GM19043 (cell line): ENCODE results near the gene WWOX.

Source experiments
- ATAC-seq: cut with Tn5 transposase; IDR thresholded peaks from one replicate; pipeline ENCODE4 v1.9.1; 2021; ENCODE audit warnings: low read depth; ENCODE audit not compliant: unreplicated experiment

Gene WWOX

GRCh38 chr16:78735337-78735736, 635.9 kb downstream of the WWOX start:
- no peak for ATAC-seq

GRCh38 chr16:78737630-78738029, 638.2 kb downstream of the WWOX start:
- no peak for ATAC-seq

- ATAC-seq: no peak
Measured at GRCh38 chr16:78738557-78738956, 639.1 kb downstream of the WWOX start.

- no peak for ATAC-seq
Measured at GRCh38 chr16:78740269-78740668, 640.8 kb downstream of the WWOX start.

- ATAC-seq: peak; percentile 91
Measured at GRCh38 chr16:78742501-78743283, 643.2 kb downstream of the WWOX start.

- no peak for ATAC-seq
Measured at GRCh38 chr16:78743556-78743955, 644.1 kb downstream of the WWOX start.

GRCh38 chr16:78744099-78744498, 644.6 kb downstream of the WWOX start:
- no peak for ATAC-seq

- no peak for ATAC-seq
Measured at GRCh38 chr16:78744796-78745107, 645.3 kb downstream of the WWOX start.

GRCh38 chr16:78745108-78746019, 645.9 kb downstream of the WWOX start:
- no peak for ATAC-seq

- ATAC-seq: no peak
Measured at GRCh38 chr16:78746718-78747117, 647.3 kb downstream of the WWOX start.

GRCh38 chr16:78748220-78748929, 648.9 kb downstream of the WWOX start:
- ATAC-seq: no peak

GRCh38 chr16:78749745-78750268, 650.4 kb downstream of the WWOX start:
- ATAC-seq: peak; percentile 80

- ATAC-seq: no peak
Measured at GRCh38 chr16:78750611-78751010, 651.2 kb downstream of the WWOX start.

GRCh38 chr16:78751601-78752000, 652.1 kb downstream of the WWOX start:
- no peak for ATAC-seq

GRCh38 chr16:78754713-78755112, 655.3 kb downstream of the WWOX start:
- ATAC-seq: no peak

- no peak for ATAC-seq
Measured at GRCh38 chr16:78755751-78756661, 656.6 kb downstream of the WWOX start.

GRCh38 chr16:78759596-78759995, 660.1 kb downstream of the WWOX start:
- ATAC-seq: no peak

- ATAC-seq: no peak
Measured at GRCh38 chr16:78760611-78761010, 661.2 kb downstream of the WWOX start.

- ATAC-seq: peak; percentile 70
Measured at GRCh38 chr16:78761427-78761826, 662.0 kb downstream of the WWOX start.

GRCh38 chr16:78762222-78762621, 662.8 kb downstream of the WWOX start:
- ATAC-seq: no peak
